Breast epithelium (tissue), 3 donors: ENCODE measurements around the gene CCDC152.

ENCODE experiments used
- CTCF ChIP-seq, 3 donors: fragments of 450-650 bp; IDR thresholded peaks; one replicate each; pipeline ENCODE4 v1.5.1; 2016 to 2017; ENCODE audit warnings: antibody characterized with exemption in 3 of 3, mild to moderate bottlenecking in 3 of 3, moderate library complexity in 3 of 3
- POLR2A ChIP-seq: fragments of 450-650 bp; IDR thresholded peaks from one replicate; pipeline ENCODE4 v1.6.1; 2016; ENCODE audit warnings: antibody characterized with exemption, mild to moderate bottlenecking, moderate library complexity
- POLR2AphosphoS5 ChIP-seq, 3 donors: sonication (generic); formaldehyde crosslinking; IDR thresholded peaks; one replicate each; pipeline ENCODE4 v1.6.1; 2017; ENCODE audit warnings: antibody characterized with exemption in 3 of 3

GRCh38 chr5:42828671-42829070 is 72.1 kb downstream of the CCDC152 start:
- TF ChIP-seq POLR2A (no peak), CTCF (IDR thresholded peaks at IDR 0.05) (no peak), POLR2AphosphoS5 (IDR thresholded peaks at IDR 0.05) (no peak)
